ENCODE data around the gene APOBR.
A peak's percentile ranks its signal among the peaks of the same experiment; 100 is the strongest.

APOBR gene

DNA sequence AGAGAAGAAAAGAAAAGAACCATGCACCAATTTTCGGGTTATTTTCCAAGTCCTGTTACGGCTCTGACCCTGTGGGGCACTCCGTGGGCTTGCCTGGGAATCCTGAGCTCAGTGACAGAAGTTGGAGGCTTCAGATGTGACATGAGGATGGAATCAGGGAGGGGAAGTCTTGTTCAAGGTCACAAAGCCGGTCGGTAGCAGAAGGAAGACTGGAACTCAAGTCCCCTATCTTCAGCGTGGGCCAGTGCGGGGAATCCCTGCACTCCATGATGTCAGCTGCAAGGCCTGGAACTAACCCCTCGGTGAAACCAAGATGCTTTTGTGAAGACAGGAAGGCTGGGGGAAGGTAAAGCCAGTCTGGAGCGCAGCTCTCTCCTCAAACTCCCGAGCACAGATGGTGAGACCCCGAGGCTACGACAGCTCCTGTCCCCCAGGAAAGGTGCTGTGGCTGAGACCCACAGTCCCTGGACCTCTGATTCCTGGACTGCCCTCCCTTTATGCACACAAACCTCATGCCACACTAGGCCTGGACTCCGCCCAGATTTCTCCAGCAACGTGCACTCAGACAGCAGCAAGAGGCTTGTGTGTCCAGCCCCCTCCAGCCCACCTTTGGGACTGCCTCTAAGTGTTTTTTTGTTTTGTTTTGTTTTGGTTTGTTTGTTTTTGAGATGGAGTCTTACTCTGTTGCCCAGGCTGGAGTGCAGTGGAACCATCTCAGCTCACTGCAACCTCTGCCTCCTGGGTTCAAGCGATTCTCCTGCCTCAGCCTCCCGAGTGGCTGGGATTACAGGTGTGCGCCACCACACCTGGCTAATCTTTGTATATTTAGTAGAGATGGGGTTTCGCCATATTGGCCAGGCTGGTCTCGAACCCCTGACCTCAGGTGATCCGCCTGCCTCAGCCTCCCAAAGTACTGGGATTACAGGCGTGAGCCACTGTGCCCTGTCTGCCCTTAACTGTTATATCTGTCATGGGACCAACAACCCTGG is 17.7 kb downstream of the APOBR start:
- DNase-seq (ENCODE audit: low spot score), result no peak
- in situ Hi-C loops (cut with MboI; ENCODE audit: low pct_unique_long_range_greater_than_20kb, low sequenced_read_pairs, unreplicated experiment), result no loop called here
- TF ChIP-seq CTCF (IDR thresholded peaks at IDR 0.05; ENCODE audit: extremely low read depth, insufficient read depth, missing control alignments), result no peak

DNA sequence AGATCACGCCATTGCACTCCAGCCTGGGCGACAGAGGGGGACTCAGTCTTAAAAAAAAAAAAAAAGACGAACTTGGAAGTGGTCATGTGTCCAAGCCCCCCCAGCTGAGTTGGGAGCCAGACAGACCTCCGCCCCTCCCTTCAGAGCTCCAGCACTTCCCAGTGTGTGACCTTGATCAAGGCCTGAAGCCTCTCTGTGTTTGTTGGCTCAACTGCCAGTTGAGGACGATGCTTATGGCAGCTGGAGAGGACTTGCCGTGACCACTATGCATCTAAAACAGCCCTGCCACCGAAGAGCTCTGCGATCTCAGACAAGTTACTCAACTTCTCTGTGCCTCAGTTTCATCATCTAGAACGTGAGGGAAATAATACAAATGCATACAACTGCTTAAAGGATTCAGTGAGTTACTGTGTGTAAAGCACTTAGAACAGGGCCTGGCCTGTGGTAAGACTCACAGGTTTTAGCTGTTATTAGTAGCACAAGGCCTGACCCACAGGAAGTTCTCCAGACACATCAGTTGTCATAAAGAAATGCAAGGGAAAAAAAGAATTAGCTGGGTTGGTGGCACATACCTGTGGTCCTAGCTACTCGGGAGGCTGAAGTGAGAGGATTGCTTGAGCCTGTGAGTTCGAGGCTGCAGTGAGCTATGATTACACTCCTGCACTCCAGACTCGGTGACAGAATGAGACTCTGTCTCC is 19.2 kb downstream of the APOBR start:
- in situ Hi-C loops (cut with MboI; ENCODE audit: low pct_unique_long_range_greater_than_20kb, low sequenced_read_pairs, unreplicated experiment), result no loop called here
- no peak for TF ChIP-seq CTCF (IDR thresholded peaks at IDR 0.05; ENCODE audit: extremely low read depth, insufficient read depth, missing control alignments)

GRCh38 chr16:28514246-28514645 is 19.8 kb downstream of the APOBR start:
- no peak for DNase-seq (ENCODE audit: low spot score)
- no peak for TF ChIP-seq CTCF (IDR thresholded peaks at IDR 0.05; ENCODE audit: extremely low read depth, insufficient read depth, missing control alignments)
- in situ Hi-C loops (cut with MboI; ENCODE audit: low pct_unique_long_range_greater_than_20kb, low sequenced_read_pairs, unreplicated experiment), result no loop called here

More for the DNA sequence above, 19.2 kb downstream of the APOBR start:
- peak; percentile 9 for DNase-seq (ENCODE audit: low spot score)

DNA sequence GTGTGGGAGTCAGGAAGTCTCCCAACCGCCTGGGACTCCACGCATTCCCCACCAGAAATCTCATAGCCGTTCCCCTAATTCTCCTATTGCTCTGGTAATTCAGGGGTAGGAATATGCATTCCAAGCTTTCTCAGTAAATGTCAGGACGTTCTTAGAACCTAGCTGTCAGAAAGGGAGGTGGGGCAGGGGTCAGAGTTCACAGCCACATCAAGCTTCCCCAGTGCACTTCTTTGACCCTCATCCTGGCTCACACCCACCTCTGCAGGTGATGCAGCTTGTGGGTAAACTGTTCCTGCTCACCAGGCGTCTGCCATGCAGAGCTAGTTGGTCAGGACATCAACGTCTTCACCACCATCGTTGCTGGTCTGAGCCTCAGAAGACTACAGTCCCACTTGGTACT is 26.2 kb downstream of the APOBR start:
- in situ Hi-C loops (cut with MboI; ENCODE audit: low pct_unique_long_range_greater_than_20kb, low sequenced_read_pairs, unreplicated experiment), result no loop called here
- TF ChIP-seq CTCF (IDR thresholded peaks at IDR 0.05; ENCODE audit: extremely low read depth, insufficient read depth, missing control alignments), result no peak
- DNase-seq (ENCODE audit: low spot score), result no peak

DNA sequence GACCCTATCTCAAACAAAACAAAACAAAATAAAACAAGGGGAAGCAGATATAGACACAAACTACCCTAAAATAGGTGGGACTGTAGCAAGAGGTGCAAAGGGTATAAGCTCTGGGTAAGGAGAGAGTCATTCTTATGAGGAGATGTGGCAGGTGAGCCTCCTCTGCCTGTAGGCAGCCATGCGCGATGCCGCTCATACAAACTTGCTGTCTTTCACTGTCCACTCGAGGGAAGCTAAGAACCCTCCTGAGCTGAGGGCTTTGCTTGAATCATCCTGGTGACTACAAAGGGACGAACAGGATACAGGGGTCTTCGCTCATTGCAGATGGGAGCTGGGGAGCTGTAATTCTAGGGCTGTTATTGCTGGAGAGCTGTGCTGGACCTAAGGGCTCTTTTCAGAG is 27.0 kb downstream of the APOBR start:
- DNase-seq (ENCODE audit: low spot score), result no peak
- in situ Hi-C loops (cut with MboI; ENCODE audit: low pct_unique_long_range_greater_than_20kb, low sequenced_read_pairs, unreplicated experiment), result no loop called here
- TF ChIP-seq CTCF (IDR thresholded peaks at IDR 0.05; ENCODE audit: extremely low read depth, insufficient read depth, missing control alignments), result no peak

- in situ Hi-C loops (cut with MboI; ENCODE audit: low pct_unique_long_range_greater_than_20kb, low sequenced_read_pairs, unreplicated experiment), result no loop called here
- no peak for TF ChIP-seq CTCF (IDR thresholded peaks at IDR 0.05; ENCODE audit: extremely low read depth, insufficient read depth, missing control alignments)
- DNase-seq (ENCODE audit: low spot score), result no peak
Measured at GRCh38 chr16:28522792-28523191, 28.3 kb downstream of the APOBR start.
